HG03469 (cell line): Measurements from ENCODE around the gene HMMR.
"Not testable (repeated sequence)": the region's sequence is repeated elsewhere in the genome, so short reads cannot be mapped to it uniquely, and the experiment has no call there.

ENCODE experiments used
- ATAC-seq: cut with Tn5 transposase; IDR thresholded peaks from one replicate; pipeline ENCODE4 v1.9.1; 2021; ENCODE audit warnings: mild to moderate bottlenecking, moderate library complexity, moderate number of reproducible peaks; ENCODE audit not compliant: unreplicated experiment

HMMR gene

GRCh38 chr5:163460562-163461171 lies at the start of gene HMMR:
Gene HMMR (plus strand): TSS chr5:163460632. CDS start chr5:163460693, 61 bp downstream.
- ATAC-seq, result no peak

GRCh38 chr5:163415673-163416072 lies 44.8 kb upstream of the HMMR start:
- not testable (repeated sequence) for ATAC-seq

DNA sequence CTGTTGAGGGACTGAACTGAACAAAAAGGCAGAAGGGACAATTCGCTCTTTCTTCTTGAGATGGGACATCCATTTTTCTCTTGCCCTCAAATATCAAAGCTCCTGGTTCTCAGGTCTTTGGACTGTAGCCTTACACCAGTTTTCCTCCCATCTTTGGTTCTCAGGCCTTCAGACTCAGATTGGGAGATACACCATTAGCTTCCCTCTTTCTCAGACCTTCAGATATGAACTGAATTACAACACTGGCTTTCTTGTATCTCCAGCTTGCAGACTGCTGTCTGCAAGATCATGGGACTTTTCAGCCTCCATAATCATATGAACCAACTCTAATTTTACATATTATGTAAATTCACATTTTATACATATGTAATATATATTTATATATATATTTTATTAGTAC lies 35.6 kb upstream of the HMMR start:
- no peak for ATAC-seq

DNA sequence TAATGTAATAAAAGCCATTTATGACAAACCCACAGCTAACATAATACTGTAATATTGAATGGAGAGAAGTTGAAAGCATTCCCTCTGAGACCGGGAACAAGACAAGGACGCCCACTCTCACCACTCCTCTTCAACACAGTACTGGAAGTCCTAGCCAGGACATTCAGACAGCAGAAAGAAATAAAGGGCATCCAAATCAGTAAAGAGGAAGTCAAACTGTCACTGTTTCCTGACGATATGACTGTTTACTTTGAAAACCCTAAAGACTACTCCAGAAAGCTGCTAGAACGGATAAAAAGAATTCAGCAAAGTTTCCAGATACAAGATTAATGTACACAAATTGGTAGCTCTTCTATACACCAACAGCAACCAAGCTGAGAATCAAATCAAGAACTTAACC lies 34.3 kb upstream of the HMMR start:
- ATAC-seq, result not testable (repeated sequence)

- ATAC-seq, result no peak
Observed at GRCh38 chr5:163432544-163432943, 27.9 kb upstream of the HMMR start.

DNA sequence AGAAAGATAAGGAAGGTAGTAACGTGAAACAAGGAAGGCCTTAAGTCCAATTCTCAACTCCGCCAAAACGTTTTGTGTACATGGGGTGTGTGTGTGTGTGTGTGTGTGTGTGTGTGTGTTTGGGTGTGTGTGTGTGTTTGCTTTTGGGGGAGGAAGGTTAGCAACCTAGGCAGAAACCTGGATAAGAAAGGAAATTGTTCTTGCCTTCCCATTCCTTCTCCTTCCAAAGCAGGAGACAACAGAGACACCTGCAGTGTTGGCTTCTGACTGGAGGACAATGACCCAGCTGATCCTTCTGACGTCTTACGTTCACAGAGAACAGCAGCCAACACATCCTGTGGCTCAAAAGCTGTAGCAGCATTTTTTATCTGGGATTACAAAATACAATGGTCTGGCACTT lies 27.2 kb upstream of the HMMR start:
- ATAC-seq, result no peak

DNA sequence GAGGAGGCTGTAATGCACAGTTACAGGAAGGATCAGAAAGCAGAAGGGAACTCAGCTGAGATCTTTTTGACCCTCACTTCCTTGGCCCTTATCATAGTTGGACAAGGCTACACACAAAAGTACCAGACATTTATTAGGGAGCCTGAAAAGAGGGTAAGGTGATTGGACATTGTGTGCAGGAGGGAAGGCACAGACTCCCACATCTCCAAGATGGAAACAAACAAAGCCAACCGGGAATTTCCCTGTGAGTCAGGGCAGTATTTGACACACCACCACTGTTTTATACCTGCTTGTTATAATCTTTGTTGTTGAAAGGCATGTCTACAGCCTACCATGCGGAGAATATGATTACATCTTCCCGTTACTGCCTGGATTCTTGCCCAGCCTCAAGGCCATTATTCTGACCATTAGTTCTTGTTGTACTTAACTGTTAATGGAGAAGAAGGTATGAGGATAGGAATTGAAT lies 26.0 kb upstream of the HMMR start:
- ATAC-seq, result no peak

DNA sequence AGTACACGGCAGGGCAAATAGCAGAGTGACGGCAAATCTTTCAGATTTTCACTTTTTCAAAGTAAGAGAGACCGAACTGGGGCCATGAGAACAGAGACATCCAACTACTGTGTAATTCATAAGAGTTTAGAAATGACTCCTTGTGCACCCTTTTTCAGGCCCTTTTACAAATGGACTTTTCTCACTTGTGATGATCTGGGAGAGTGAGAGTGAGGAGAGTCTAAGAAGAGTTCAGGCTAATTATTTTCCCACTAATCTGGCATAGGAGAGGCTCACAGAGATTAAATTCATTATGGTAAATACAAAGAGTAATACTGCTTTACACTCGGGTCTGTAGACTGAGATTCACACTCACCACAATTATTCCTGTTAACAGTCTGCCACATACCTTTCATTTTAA lies 23.9 kb upstream of the HMMR start:
- no peak for ATAC-seq

GRCh38 chr5:163437011-163437308 lies 23.5 kb upstream of the HMMR start:
- no peak for ATAC-seq

- ATAC-seq, result peak; percentile 88
Observed at GRCh38 chr5:163437309-163438182, 22.9 kb upstream of the HMMR start, which contains the start of gene CCNG1. Gene CCNG1 (plus strand): TSS chr5:163437595. CDS start chr5:163439257, 1,662 bp downstream.

GRCh38 chr5:163439092-163439425 lies 21.4 kb upstream of the HMMR start:
- no peak for ATAC-seq

DNA sequence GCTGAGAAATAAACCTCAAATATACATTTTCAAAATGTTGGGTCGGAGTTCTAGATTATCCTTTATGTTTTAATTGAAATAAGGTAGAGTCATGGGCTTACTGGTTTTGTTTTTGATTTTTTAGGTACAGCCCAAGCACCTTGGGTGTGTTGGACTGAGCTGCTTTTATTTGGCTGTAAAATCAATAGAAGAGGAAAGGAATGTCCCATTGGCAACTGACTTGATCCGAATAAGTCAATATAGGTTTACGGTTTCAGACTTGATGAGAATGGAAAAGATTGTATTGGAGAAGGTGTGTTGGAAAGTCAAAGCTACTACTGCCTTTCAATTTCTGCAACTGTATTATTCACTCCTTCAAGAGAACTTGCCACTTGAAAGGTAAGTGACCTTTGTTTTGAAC lies 19.5 kb upstream of the HMMR start:
- no peak for ATAC-seq

GRCh38 chr5:163444526-163444925 lies 15.9 kb upstream of the HMMR start:
- ATAC-seq, result no peak

GRCh38 chr5:163445345-163445744 lies 15.1 kb upstream of the HMMR start:
- ATAC-seq, result no peak

- no peak for ATAC-seq
Observed at GRCh38 chr5:163447191-163447590, 13.2 kb upstream of the HMMR start.

GRCh38 chr5:163447875-163448274 lies 12.6 kb upstream of the HMMR start:
- ATAC-seq, result no peak

GRCh38 chr5:163448491-163448890 lies 11.9 kb upstream of the HMMR start:
- no peak for ATAC-seq

GRCh38 chr5:163451489-163451888 lies 8.9 kb upstream of the HMMR start:
- ATAC-seq, result no peak

GRCh38 chr5:163453705-163454104 lies 6.7 kb upstream of the HMMR start:
- ATAC-seq, result no peak

GRCh38 chr5:163455406-163455805 lies 5.0 kb upstream of the HMMR start:
- not testable (repeated sequence) for ATAC-seq

- no peak for ATAC-seq
Observed at GRCh38 chr5:163456029-163456589, 4.3 kb upstream of the HMMR start.

DNA sequence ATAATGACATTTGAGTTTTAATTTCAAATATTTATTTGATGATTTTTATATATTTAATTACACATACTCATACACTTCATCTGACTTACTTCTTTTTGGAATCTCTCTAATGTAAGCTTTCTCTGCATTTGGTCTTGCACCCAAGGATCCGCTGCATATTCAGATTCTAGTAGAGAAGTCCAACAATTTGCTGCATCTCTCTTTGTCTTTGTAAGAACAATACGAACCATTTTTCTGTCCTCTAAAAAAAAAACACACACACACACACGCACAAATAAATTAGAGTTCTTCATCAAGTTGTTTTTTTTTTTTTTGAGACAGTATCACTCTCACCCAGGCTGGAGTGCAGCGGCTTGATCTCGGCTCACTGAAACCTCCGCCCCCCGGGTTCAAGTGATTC lies 3.6 kb upstream of the HMMR start:
- no peak for ATAC-seq
